ENCODE measurements around the gene KBTBD12. TPM values are rescaled to one million over a fixed set of nuclear protein-coding genes. Genes with fewer than 3 reads are reported as not detected.

Gene KBTBD12
- total RNA-seq, 1 experiment from 2014 or later, result not detected

DNA sequence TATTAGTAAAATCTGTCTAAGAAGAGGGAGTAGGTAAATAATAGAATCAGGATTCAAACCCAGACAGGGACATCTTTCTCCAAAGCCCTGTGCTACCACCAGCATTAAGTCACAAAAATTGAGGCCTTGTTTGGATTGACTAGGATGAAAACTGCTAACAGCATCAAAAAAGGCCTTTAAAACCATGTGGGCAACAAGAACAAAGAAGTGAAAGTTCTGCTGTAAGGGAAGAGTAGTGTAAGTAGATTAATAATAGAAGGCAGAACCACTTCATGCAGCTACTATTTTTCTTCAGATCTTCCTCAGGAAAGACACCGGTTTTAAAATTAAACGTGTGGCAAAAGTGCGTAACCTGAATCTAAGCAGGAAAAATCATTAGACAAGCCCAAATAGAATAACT lies 15.3 kb upstream of the KBTBD12 start:
- no TSS peak for BruUV-seq (replicated peaks)
- ChIA-PET POLR2A (no interaction called here), RAD21 (ENCODE audit: low non-redundant PET in 1 of 2, low total read pairs in 2 of 2, uncharacterized antibody in 2 of 2, unreplicated experiment in 2 of 2) (no interaction called here), CTCF (no interaction called here)
- intact Hi-C loops (cut with micrococcal nuclease), result no loop called here
- Histone ChIP-seq H3K27me3 (ENCODE audit: insufficient read depth, low read length) (no peaks in the 10 kb centered on the region), H3K79me2 (ENCODE audit: insufficient read depth, low read length) (no peaks in the 10 kb centered on the region), H3K4me1 (ENCODE audit: control insufficient read depth in 1 of 2, insufficient read depth in 2 of 2, low read length in 2 of 2) (no peaks in the 10 kb centered on the region), H2AFZ (ENCODE audit: low read depth, low read length, poor library complexity, severe bottlenecking) (no peak overlapping the region), H3K4me2 (ENCODE audit: low read length) (no peak overlapping the region), H3K9me3 (ENCODE audit: control insufficient read depth in 1 of 2, insufficient read depth in 1 of 2, low read depth in 1 of 2, low read length in 2 of 2) (no peaks in the 10 kb centered on the region), H3K9ac (ENCODE audit: low read length) (no peak overlapping the region), H3K9me2 (ENCODE audit: insufficient read depth) (no peaks in the 10 kb centered on the region), H4K20me1 (ENCODE audit: insufficient read depth) (no peaks in the 10 kb centered on the region), H3K4me3 (replicated peaks in 1 of 2; ENCODE audit: low read depth in 1 of 2, low read length in 2 of 2) (no peak overlapping the region), H3K27ac (ENCODE audit: low read depth, low read length) (no peak overlapping the region), H3K36me3 (ENCODE audit: control insufficient read depth in 1 of 2, insufficient read depth in 2 of 2, low read length in 2 of 2) (no peaks in the 10 kb centered on the region)
- no peak for TF ChIP-seq CBX3 (IDR thresholded peaks at IDR 0.05; ENCODE audit: low read depth)
- TF ChIP-seq SIN3A (IDR thresholded peaks at IDR 0.05; ENCODE audit: low read depth), result no peak
- TF ChIP-seq ZNF274 (IDR thresholded peaks at IDR 0.05; ENCODE audit: low read depth, low read length), result no peak
- no peak for TF ChIP-seq POLR2A (IDR thresholded peaks at IDR 0.05; ENCODE audit: borderline replicate concordance, extremely low read depth, insufficient read depth, insufficient read length)
- TF ChIP-seq RAD21 (IDR thresholded peaks at IDR 0.05; ENCODE audit: low read depth), result no peak
- TF ChIP-seq, protein P1, sequence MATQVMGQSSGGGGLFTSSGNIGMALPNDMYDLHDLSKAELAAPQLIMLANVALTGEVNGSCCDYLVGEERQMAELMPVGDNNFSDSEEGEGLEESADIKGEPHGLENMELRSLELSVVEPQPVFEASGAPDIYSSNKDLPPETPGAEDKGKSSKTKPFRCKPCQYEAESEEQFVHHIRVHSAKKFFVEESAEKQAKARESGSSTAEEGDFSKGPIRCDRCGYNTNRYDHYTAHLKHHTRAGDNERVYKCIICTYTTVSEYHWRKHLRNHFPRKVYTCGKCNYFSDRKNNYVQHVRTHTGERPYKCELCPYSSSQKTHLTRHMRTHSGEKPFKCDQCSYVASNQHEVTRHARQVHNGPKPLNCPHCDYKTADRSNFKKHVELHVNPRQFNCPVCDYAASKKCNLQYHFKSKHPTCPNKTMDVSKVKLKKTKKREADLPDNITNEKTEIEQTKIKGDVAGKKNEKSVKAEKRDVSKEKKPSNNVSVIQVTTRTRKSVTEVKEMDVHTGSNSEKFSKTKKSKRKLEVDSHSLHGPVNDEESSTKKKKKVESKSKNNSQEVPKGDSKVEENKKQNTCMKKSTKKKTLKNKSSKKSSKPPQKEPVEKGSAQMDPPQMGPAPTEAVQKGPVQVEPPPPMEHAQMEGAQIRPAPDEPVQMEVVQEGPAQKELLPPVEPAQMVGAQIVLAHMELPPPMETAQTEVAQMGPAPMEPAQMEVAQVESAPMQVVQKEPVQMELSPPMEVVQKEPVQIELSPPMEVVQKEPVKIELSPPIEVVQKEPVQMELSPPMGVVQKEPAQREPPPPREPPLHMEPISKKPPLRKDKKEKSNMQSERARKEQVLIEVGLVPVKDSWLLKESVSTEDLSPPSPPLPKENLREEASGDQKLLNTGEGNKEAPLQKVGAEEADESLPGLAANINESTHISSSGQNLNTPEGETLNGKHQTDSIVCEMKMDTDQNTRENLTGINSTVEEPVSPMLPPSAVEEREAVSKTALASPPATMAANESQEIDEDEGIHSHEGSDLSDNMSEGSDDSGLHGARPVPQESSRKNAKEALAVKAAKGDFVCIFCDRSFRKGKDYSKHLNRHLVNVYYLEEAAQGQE (IDR thresholded peaks at IDR 0.05; ENCODE audit: low read depth), result no peak
- no peak for TF ChIP-seq CEBPB (IDR thresholded peaks at IDR 0.05; ENCODE audit: low read depth)
- TF ChIP-seq SRF (IDR thresholded peaks at IDR 0.05; ENCODE audit: low read depth), result no peak
- TF ChIP-seq, protein P2, sequence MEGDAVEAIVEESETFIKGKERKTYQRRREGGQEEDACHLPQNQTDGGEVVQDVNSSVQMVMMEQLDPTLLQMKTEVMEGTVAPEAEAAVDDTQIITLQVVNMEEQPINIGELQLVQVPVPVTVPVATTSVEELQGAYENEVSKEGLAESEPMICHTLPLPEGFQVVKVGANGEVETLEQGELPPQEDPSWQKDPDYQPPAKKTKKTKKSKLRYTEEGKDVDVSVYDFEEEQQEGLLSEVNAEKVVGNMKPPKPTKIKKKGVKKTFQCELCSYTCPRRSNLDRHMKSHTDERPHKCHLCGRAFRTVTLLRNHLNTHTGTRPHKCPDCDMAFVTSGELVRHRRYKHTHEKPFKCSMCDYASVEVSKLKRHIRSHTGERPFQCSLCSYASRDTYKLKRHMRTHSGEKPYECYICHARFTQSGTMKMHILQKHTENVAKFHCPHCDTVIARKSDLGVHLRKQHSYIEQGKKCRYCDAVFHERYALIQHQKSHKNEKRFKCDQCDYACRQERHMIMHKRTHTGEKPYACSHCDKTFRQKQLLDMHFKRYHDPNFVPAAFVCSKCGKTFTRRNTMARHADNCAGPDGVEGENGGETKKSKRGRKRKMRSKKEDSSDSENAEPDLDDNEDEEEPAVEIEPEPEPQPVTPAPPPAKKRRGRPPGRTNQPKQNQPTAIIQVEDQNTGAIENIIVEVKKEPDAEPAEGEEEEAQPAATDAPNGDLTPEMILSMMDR (IDR thresholded peaks at IDR 0.05 in 2 of 3, conservative IDR thresholded peaks at IDR 0.05 in 1 of 3; ENCODE audit: borderline replicate concordance in 1 of 3, insufficient read depth in 1 of 3, low read depth in 2 of 3, low read length in 2 of 3), result no peak
- TF ChIP-seq, protein P3, sequence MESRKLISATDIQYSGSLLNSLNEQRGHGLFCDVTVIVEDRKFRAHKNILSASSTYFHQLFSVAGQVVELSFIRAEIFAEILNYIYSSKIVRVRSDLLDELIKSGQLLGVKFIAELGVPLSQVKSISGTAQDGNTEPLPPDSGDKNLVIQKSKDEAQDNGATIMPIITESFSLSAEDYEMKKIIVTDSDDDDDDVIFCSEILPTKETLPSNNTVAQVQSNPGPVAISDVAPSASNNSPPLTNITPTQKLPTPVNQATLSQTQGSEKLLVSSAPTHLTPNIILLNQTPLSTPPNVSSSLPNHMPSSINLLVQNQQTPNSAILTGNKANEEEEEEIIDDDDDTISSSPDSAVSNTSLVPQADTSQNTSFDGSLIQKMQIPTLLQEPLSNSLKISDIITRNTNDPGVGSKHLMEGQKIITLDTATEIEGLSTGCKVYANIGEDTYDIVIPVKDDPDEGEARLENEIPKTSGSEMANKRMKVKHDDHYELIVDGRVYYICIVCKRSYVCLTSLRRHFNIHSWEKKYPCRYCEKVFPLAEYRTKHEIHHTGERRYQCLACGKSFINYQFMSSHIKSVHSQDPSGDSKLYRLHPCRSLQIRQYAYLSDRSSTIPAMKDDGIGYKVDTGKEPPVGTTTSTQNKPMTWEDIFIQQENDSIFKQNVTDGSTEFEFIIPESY (IDR thresholded peaks at IDR 0.05; ENCODE audit: extremely low read depth, insufficient replicate concordance, low read length), result no peak
- TF ChIP-seq EGR1 (IDR thresholded peaks at IDR 0.05; ENCODE audit: low read depth), result no peak
- ATAC-seq, result no peak
- DNase-seq (ENCODE audit: low read depth, low spot score), result no peak

Data from HCT116 (cell line).